Fibroblast of upper back skin (primary cell): ENCODE data around the gene PCNX2.
"Not testable (repeated sequence)": the region's sequence is repeated elsewhere in the genome, so short reads cannot be mapped to it uniquely, and the experiment has no call there.

Source experiments
- DNase-seq: peaks from one replicate; pipeline ENCODE4 v3.0.0-alpha.2; 2013

Gene PCNX2

DNA sequence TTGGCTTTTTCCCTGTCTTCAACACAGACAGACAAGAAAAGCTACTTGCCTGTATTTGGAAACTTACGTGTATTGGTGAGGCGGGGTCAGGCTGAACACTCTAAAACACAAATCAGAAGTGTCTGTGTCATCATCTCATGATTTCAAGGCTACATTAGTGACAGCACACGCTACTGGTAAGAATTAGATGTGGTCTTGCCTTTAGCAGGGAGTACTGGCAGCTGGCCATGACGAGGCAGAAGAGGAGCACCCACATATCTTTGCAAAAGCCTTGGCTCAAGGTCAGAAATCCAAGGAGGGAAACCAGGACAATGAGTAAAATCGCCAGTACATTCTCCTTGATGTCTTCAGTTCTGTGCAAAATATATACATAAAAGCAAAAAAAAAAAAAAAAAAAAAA is 77.7 kb downstream of the PCNX2 start:
- DNase-seq, result no peak

- DNase-seq, result no peak
Observed at GRCh38 chr1:233216009-233216408, 79.5 kb downstream of the PCNX2 start.

DNA sequence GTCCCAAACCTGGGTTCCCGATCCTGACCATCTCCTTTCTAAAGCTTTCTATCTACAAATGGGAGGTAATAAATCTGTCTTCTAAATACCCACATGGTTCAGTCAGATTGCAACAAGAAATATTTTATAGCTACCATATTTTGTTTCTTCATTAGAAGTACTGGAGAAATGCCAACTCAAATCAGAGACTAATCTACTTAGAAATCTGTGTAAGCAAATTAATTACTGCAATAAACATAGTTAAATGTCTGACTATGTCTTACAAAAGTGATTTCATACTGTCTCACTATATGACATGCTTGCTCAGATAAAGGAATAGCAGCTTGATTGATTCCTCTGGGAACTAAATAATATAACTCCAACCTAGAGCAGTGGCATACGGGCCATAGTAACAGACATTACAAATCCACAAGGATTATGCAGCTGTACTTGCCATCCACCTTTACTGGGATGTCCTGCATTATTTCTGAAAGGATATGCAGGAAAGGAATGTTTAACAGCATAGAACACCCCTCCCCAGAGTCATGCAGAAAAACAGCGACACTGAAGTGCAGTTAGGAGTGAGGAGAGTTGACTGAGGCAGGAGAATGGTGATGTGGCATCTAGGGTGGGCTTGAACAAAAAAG is 80.3 kb downstream of the PCNX2 start:
- no peak for DNase-seq

- DNase-seq, result no peak
Observed at GRCh38 chr1:233211595-233211994, 83.9 kb downstream of the PCNX2 start.

- no peak for DNase-seq
Observed at GRCh38 chr1:233211106-233211505, 84.4 kb downstream of the PCNX2 start.

- no peak for DNase-seq
Observed at GRCh38 chr1:233209481-233209880, 86.0 kb downstream of the PCNX2 start.

DNA sequence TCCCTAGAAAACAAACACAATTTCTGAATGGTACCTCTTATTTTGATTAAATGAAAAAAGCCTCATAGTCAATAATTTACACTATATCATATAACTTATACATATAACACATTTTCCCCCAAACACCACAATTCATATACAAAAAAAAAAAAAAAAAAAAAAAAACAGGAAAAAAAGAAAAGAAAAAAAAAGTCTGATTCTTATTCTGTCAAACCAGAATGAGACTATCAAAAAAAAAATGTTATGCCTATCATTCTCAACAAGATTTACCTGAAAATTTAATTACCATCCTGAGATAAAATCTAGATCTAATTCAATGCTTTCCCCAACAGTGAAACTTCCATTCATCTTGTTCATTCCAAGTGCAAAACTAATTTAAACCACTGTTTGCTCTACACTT is 86.8 kb downstream of the PCNX2 start:
- no peak for DNase-seq

DNA sequence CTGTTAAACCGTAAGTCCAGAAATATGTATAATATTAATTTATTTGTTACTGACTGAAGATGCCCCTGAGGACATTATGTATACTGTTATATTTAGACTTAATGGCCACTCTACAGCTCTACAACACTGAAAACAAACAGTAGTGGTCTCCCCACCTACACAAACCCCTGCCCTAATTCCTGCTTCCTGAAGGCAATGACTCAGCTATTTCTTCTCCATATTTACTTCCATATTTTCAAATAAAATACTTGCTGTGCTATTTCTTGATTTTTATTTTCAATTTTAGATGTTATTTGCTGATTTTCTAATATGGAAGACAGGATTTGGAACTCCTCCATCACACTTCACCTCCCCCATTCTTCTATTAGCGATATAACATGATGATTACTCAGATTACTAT is 97.6 kb downstream of the PCNX2 start:
- DNase-seq, result no peak

GRCh38 chr1:233193741-233194140 is 101.8 kb downstream of the PCNX2 start:
- no peak for DNase-seq

- DNase-seq, result no peak
Observed at GRCh38 chr1:233190987-233191386, 104.5 kb downstream of the PCNX2 start.

- no peak for DNase-seq
Observed at GRCh38 chr1:233189526-233189925, 106.0 kb downstream of the PCNX2 start.

- no peak for DNase-seq
Observed at GRCh38 chr1:233188061-233188460, 107.5 kb downstream of the PCNX2 start.

- peak; percentile 46 for DNase-seq
Observed at GRCh38 chr1:233183226-233184020, 112.1 kb downstream of the PCNX2 start.

DNA sequence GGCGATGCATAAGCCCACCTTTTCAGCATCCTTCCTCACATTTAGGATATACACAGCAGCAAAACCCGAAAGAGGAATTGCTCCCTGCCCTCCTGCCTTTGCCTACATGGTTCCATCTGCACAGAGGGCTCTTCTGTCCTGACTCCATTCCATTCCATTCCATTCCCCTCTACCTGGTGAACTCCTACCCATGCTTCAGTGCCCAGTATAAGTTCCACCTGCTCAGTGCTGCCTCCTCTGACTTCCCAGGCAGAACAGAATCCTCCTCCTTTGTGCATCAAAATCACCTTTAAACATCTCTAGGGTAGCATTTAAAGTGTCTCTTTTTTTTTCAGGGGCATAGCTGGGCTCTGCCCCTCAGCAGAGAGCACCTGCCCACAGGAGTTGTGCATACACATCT is 112.9 kb downstream of the PCNX2 start:
- DNase-seq, result no peak

DNA sequence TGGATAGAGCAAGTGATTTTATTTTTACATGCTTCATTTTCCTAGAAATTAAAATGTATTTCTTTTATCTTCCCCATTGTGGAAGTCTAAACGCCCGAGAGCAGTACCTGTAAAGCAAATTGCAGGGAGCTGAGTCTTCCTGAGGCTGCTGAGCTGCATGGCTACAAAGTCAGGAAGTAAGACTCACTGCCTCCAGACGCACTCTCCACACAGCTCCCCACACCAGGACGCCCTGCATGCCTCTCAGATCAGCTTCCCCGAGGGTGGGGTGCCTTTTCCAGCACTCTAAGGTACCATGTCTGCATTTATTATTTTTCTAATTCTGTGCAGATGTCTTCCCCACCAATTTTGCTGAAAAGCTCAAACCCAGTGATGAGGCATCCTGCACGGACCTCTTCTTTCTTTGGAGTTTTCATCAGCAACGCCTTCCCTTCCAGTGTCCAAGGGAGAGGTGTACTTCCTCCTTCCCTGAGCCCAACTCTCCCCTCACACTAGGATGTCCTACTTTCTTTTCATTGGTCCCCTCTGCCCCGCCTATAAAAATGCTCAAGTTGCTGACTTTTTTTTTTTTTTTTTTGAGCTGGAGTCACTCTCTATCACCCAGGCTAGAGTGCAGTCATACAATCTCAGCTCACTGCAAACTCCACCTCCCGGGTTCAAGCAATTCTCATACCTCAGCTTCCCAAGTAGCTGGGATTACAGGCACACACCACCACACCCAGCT is 114.7 kb downstream of the PCNX2 start:
- no peak for DNase-seq

GRCh38 chr1:233179638-233180037 is 115.9 kb downstream of the PCNX2 start:
- not testable (repeated sequence) for DNase-seq

GRCh38 chr1:233172201-233172600 is 123.3 kb downstream of the PCNX2 start:
- DNase-seq, result peak; percentile 51

GRCh38 chr1:233170741-233171140 is 124.8 kb downstream of the PCNX2 start:
- DNase-seq, result no peak

DNA sequence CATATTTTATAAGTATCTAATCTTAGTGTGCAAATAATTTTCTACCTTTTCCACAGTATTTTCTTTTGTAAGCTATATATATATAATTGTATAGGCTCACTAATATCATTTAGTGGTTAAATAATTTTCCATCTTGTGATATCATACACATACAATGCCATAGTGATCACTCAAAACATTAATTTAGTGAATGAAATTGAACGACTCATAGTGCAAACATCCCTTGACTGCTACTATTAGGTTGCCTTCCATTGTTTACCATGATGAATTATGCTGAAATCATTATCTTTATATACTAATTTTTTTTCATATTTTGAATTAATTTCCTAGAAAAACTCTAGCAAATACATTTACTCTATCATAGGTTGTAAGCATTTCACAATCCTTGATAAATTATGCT is 127.1 kb downstream of the PCNX2 start:
- DNase-seq, result peak; percentile 18

DNA sequence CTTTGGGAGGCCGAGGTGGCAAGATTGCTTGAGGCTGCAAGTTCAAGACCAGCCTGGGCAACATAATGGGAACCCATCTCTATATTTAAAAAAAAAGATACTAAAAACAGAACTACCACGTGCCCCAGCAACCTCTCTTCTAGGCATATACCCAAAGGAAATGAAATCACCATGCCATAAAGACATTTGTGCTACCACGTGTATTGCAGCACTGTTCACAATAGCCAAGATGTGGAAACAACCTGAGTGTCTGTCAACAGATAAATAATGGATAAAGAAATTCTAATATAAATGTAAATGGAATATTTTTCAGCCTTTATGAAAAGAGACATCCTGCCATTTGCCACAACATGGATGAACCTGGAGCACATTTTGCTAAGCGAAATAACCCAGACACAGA is 128.6 kb downstream of the PCNX2 start:
- DNase-seq, result no peak

- no peak for DNase-seq
Observed at GRCh38 chr1:233163696-233164095, 131.8 kb downstream of the PCNX2 start.

GRCh38 chr1:233158322-233158721 is 137.2 kb downstream of the PCNX2 start:
- DNase-seq, result no peak

- DNase-seq, result no peak
Observed at GRCh38 chr1:233157245-233157644, 138.3 kb downstream of the PCNX2 start.

DNA sequence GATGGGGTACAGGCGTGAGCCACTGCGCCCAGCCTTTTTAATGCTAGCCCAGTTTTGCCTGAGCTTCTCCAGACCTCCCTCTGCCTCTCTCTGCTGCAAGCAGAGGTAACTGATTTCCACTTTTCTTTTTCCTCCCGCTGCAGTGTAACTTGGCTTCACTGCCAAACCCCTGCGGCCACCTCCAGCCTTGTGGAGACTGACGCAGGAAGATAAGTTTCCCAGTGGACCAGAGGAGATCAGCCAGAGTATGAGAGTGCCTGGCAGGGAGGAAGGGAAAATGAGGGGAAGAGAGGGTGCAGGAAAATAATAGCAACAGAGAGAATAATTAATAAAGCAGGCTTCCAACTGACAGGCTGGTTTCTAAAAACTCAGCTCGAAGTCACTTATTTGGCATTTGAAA is 143.7 kb downstream of the PCNX2 start:
- no peak for DNase-seq
